ENCODE measurements around the gene CCDC149. TPM values are rescaled to one million over a fixed set of nuclear protein-coding genes. Genes with fewer than 3 reads are reported as not detected.

The CCDC149 gene
- total RNA-seq, 4 donors from 2014 or later = 3.4 to 10.0 (median 7.7) TPM

GRCh38 chr4:24769571-24769970 is 143.3 kb downstream of the CCDC149 start:
- no peaks in the 10 kb centered on the region for H3K27me3 ChIP-seq
- DNase-seq = no peak
- WGBS, 2 donors (ENCODE audit: low coverage in 1 of 2) = 83% methylated on average over 2 of the region's 2 CpGs; no CpG with 5 or more reads in 1 of the 2 donors
- in situ Hi-C loops (cut with MboI; ENCODE audit: low pct_ligation_motif_present in 1 of 4, low pct_unique_long_range_greater_than_20kb in 1 of 4, low sequenced_read_pairs in 3 of 4) (no loop called here), intact Hi-C loops (cut with DNase I; ENCODE audit: low total_unique reads) (no loop called here)
- TF ChIP-seq POLR2AphosphoS5 (IDR thresholded peaks at IDR 0.05) = no peak
- TF ChIP-seq, protein P1, sequence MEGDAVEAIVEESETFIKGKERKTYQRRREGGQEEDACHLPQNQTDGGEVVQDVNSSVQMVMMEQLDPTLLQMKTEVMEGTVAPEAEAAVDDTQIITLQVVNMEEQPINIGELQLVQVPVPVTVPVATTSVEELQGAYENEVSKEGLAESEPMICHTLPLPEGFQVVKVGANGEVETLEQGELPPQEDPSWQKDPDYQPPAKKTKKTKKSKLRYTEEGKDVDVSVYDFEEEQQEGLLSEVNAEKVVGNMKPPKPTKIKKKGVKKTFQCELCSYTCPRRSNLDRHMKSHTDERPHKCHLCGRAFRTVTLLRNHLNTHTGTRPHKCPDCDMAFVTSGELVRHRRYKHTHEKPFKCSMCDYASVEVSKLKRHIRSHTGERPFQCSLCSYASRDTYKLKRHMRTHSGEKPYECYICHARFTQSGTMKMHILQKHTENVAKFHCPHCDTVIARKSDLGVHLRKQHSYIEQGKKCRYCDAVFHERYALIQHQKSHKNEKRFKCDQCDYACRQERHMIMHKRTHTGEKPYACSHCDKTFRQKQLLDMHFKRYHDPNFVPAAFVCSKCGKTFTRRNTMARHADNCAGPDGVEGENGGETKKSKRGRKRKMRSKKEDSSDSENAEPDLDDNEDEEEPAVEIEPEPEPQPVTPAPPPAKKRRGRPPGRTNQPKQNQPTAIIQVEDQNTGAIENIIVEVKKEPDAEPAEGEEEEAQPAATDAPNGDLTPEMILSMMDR (IDR thresholded peaks at IDR 0.05) = no peak
- TF ChIP-seq POLR2A (IDR thresholded peaks at IDR 0.05) = no peak
- TF ChIP-seq EP300 (IDR thresholded peaks at IDR 0.05; ENCODE audit: low read depth) = no peak
- no peaks in the 10 kb centered on the region for H3K36me3 ChIP-seq
- H3K4me3 ChIP-seq = no peak overlapping the region
- peaks cover 0 to 9% (median 3%) of the 10 kb centered on the region in 4 donors for H3K4me1 ChIP-seq
- H3K27ac ChIP-seq = no peak overlapping the region
- no peaks in the 10 kb centered on the region for H3K9me3 ChIP-seq

DNA sequence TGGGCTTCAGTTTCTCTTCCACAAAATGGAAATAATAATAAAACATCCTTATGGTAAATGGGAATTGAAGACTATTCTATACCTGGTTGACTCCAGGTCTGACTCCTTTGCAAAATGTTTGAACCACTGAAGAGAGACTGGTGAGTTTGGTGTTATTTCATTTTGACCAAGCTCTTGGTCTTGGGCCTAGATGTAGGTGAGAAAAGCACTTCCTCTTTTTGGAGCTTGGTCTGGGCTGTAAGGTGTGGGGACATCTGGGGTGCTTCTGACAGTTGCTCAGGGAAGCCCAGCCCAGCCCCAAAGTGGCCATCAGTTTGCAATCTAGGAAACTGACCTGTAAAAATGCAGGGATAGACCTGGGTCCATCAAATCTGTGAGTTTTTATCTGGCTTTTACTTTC is 144.2 kb downstream of the CCDC149 start:
- H3K4me3 ChIP-seq = no peak overlapping the region
- TF ChIP-seq POLR2AphosphoS5 (IDR thresholded peaks at IDR 0.05) (no peak), POLR2A (IDR thresholded peaks at IDR 0.05) (no peak), EP300 (IDR thresholded peaks at IDR 0.05; ENCODE audit: low read depth) (no peak)
- TF ChIP-seq, protein P1 (IDR thresholded peaks at IDR 0.05) = no peak
- H3K4me1 ChIP-seq = peaks cover 0 to 9% (median 3%) of the 10 kb centered on the region in 4 donors
- H3K36me3 ChIP-seq = no peaks in the 10 kb centered on the region
- H3K27ac ChIP-seq = no peak overlapping the region
- intact Hi-C loops (cut with DNase I; ENCODE audit: low total_unique reads) = no loop called here
- H3K9me3 ChIP-seq = no peaks in the 10 kb centered on the region
- no peak for DNase-seq
- in situ Hi-C loops (cut with MboI; ENCODE audit: low pct_ligation_motif_present in 1 of 4, low pct_unique_long_range_greater_than_20kb in 1 of 4, low sequenced_read_pairs in 3 of 4) = no loop called here
- H3K27me3 ChIP-seq = no peaks in the 10 kb centered on the region

DNA sequence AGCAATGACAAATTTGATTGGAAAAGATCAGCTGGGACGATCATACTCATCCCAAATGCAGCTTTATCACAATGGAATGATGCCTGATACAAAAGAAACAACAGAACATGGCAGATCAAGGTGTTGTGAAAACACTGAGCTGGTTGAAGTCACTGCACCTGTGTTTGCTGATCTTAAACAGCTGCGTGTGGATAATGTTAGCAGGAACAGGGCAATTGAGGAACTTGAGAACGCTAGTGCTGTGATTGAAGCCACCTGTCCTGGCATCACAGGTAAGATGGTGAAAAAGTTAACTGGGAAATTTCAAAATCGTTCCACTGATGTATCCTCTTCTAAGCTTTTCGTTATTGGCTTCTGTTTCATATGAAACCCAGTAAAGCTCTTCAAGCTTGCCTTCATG is 144.8 kb downstream of the CCDC149 start:
- TF ChIP-seq POLR2AphosphoS5 (IDR thresholded peaks at IDR 0.05) (no peak), EP300 (IDR thresholded peaks at IDR 0.05; ENCODE audit: low read depth) (no peak), POLR2A (IDR thresholded peaks at IDR 0.05) (no peak)
- TF ChIP-seq, protein P1 (IDR thresholded peaks at IDR 0.05) = no peak
- DNase-seq = no peak
- intact Hi-C loops (cut with DNase I; ENCODE audit: low total_unique reads) (no loop called here), in situ Hi-C loops (cut with MboI; ENCODE audit: low pct_ligation_motif_present in 1 of 4, low pct_unique_long_range_greater_than_20kb in 1 of 4, low sequenced_read_pairs in 3 of 4) (no loop called here)
- no peaks in the 10 kb centered on the region for H3K9me3 ChIP-seq
- peaks cover 0 to 9% (median 3%) of the 10 kb centered on the region in 4 donors for H3K4me1 ChIP-seq
- no peak overlapping the region for H3K4me3 ChIP-seq
- 65 to 80% methylated on average over 1 to 5 of the region's 5 CpGs for WGBS, 2 donors (ENCODE audit: low coverage in 1 of 2)
- no peaks in the 10 kb centered on the region for H3K27me3 ChIP-seq
- H3K27ac ChIP-seq = no peak overlapping the region
- no peaks in the 10 kb centered on the region for H3K36me3 ChIP-seq

GRCh38 chr4:24765376-24765988 is 147.4 kb downstream of the CCDC149 start:
- 20 to 76% methylated on average over 1 to 4 of the region's 4 CpGs for WGBS, 2 donors (ENCODE audit: low coverage in 1 of 2)
- no peaks in the 10 kb centered on the region for H3K9me3 ChIP-seq
- no peak overlapping the region for H3K4me3 ChIP-seq

More at GRCh38 chr4:24765376-24765988, 147.4 kb downstream of the CCDC149 start:
- H3K4me1 ChIP-seq = peaks cover 0 to under 1% (median 0%) of the 10 kb centered on the region in 4 donors
- in situ Hi-C loops (cut with MboI; ENCODE audit: low pct_ligation_motif_present in 1 of 4, low pct_unique_long_range_greater_than_20kb in 1 of 4, low sequenced_read_pairs in 3 of 4) = no loop called here
- no peak overlapping the region for H3K27ac ChIP-seq
- no peaks in the 10 kb centered on the region for H3K27me3 ChIP-seq
- H3K36me3 ChIP-seq = no peaks in the 10 kb centered on the region
- intact Hi-C loops (cut with DNase I; ENCODE audit: low total_unique reads) = no loop called here
- no peak for DNase-seq
- TF ChIP-seq POLR2A (IDR thresholded peaks at IDR 0.05) (no peak), EP300 (IDR thresholded peaks at IDR 0.05; ENCODE audit: low read depth) (no peak), POLR2AphosphoS5 (IDR thresholded peaks at IDR 0.05) (no peak)
- TF ChIP-seq, protein P1 (IDR thresholded peaks at IDR 0.05) = no peak

All from transverse colon (tissue), 4 donors.